HG02588 (cell line): ENCODE results near the gene CENPN.

ENCODE experiments used
- ATAC-seq: cut with Tn5 transposase; IDR thresholded peaks from one replicate; pipeline ENCODE4 v1.9.1; 2021; ENCODE audit warnings: mild to moderate bottlenecking, moderate library complexity; ENCODE audit not compliant: unreplicated experiment

Gene CENPN

DNA sequence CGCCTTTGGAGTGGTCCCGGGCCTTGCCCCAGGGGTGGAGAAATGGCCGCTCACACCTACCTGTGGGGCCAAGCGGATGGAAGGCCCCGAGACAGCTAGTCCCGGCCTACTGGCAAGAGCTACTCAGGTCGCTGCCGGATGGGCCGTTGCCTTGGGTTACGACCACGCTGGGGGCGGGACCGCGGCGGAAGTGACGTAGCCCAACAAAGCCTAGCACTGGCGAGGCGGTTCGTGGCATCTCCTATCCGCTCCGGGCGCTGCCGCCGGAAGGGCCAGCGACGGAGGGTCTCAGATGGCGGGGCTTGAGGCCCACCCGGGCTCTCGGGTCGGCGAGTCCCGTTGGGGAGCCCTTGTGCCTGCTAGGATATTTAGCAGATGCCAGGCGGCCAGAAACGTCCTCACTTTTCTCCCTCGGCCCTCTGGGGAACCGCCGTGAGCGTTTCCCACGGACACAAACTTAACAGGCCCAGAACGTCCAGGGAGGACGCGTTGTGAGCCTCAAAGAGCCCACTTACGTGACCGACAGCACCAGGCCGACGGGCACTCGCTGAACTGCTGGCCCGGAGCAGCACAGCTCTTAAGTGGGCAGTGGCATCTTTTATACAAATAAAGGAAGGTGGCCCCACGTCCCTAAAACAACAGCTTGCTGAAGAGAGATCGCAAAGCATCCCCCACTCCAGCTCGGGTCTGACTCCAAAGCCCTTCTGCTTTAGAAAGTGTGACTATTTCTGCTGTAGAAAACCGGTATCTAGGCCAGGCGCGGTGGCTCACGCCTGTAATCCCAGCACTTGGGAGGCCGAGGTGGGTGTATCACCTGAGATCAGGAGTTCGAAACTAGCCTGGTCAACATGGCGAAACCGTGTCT is 70.3 kb downstream of the CENPN start, which contains the start of gene C16orf46:
C16orf46 (minus strand) TSS at position 163 of the 865 bp plus-strand sequence. CDS start 13,283 bp downstream, outside the sequence.
- ATAC-seq, result peak; percentile 94

DNA sequence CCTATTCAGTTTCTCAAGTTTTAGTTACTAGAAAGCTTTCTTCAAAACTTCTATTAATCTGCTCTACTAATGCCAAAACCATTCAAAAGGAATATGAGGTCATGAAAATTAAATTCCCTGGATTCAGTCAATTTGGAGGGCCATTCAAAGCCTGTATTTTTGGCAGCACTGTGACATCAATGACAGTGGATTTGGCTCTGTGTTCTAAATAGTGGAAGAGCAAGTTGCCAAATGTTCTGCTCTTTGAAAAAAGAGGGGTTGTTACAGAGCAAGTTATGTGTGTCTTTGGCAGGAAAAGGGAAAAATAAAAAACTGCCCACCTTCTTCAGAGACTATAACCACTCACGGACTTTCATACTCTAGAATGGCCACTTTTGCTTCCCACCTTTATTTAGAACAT is 73.2 kb downstream of the CENPN start:
- ATAC-seq, result no peak

DNA sequence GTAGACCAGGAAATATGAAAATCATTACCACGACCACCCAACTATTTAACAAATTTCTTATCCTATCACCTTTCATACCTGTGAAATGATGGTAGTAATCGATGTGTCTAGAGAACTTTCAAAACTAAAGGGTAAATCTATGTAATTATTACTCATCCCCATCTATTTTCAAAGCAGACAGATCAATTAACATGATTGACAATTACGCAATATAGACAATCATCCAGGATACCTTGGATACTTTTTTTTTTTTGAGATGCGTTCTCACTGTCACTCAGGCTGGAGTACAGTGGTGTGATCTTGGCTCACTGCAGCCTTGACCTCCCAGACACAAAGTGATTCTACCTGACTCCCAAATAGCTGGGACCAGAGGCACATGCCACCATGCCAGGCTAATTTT is 74.0 kb downstream of the CENPN start:
- no peak for ATAC-seq
